Measurements from ENCODE around the gene ADAP2. TPM values are rescaled to one million over a fixed set of nuclear protein-coding genes. Genes with fewer than 3 reads are reported as not detected.
A peak's percentile ranks its signal among the peaks of the same experiment; 100 is the strongest.

Gene ADAP2
- total and polyA plus RNA-seq, 2 of the 8 experiments (the other 6 are each of a cell fraction or from before 2014, with no cell fraction given), result 0.76 to 1.1 TPM

DNA sequence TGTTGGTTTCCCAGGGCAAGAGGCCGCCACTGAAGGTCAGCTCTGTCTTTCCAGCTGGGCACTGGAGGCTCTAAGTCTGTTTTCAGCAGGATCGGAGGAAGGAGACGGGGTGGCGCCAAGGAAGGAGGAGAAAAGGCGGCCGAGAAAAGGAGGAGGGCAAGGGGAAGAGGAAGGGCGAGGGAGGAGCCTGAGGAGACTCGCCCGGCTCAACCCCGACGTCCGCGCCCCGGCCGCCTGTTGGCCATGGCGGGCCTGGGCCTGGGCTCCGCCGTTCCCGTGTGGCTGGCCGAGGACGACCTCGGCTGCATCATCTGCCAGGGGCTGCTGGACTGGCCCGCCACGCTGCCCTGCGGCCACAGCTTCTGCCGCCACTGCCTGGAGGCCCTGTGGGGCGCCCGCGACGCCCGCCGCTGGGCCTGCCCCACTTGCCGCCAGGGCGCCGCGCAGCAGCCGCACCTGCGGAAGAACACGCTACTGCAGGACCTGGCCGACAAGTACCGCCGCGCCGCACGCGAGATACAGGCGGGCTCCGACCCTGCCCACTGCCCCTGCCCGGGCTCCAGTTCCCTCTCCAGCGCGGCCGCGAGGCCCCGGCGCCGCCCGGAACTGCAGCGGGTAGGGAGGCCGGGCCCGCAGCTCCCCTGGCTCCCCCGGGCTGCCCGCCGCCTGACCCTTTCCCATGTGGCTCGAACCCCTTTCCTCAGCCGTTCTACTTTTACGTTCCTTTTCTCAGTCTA, 49.3 kb downstream of the ADAP2 start, which contains the start of gene RNF135 (continued):
- TF ChIP-seq EP300 (IDR thresholded peaks at IDR 0.05; ENCODE audit: borderline replicate concordance in 1 of 2, low read depth in 2 of 2, low read length in 2 of 2) (no peak), BRCA1 (IDR thresholded peaks at IDR 0.05; ENCODE audit: low read depth, low read length) (no peak), JUN (IDR thresholded peaks at IDR 0.05; ENCODE audit: low read depth, low read length) (no peak), ZNF274 (IDR thresholded peaks at IDR 0.05; ENCODE audit: borderline replicate concordance, extremely low read depth, low read length) (no peak), SAP30 (IDR thresholded peaks at IDR 0.05; ENCODE audit: insufficient read depth, insufficient replicate concordance, low read length) (no peak), CTBP2 (IDR thresholded peaks at IDR 0.05; ENCODE audit: borderline replicate concordance, insufficient read depth, insufficient read length, low read length) (peak; percentile 53), JUND (IDR thresholded peaks at IDR 0.05; ENCODE audit: low read length) (no peak), POLR2AphosphoS5 (IDR thresholded peaks at IDR 0.05; ENCODE audit: low read depth, low read length) (peak; percentile 65; the same call in 1 of the 2 replicates), SIRT6 (IDR thresholded peaks at IDR 0.05; ENCODE audit: low read length) (no peak), CBX5 (IDR thresholded peaks at IDR 0.05; ENCODE audit: low read depth, low read length) (no peak), GABPA (IDR thresholded peaks at IDR 0.05; ENCODE audit: borderline replicate concordance, insufficient read depth, low read length) (peak; percentile 34; the same call in 1 of the 2 replicates), CHD2 (IDR thresholded peaks at IDR 0.05; ENCODE audit: low read length) (peak; percentile 31), KDM4A (IDR thresholded peaks at IDR 0.05; ENCODE audit: low read depth, low read length, severe bottlenecking) (peak; percentile 85), CREB1 (IDR thresholded peaks at IDR 0.05) (0 out of 2 replicates have a peak, but pooled peaks have one; percentile 18), TAF7 (optimal IDR thresholded peaks at IDR 0.05; ENCODE audit: borderline replicate concordance, low read depth, low read length) (no peak), RBBP5 (IDR thresholded peaks at IDR 0.05; ENCODE audit: borderline replicate concordance, low read depth, low read length) (peak; percentile 83), TAF1 (IDR thresholded peaks at IDR 0.05; ENCODE audit: low read depth, low read length) (0 out of 2 replicates have a peak, but pooled peaks have one; percentile 46), BACH1 (IDR thresholded peaks at IDR 0.05; ENCODE audit: low read length) (no peak), POLR2A (IDR thresholded peaks at IDR 0.05; ENCODE audit: control extremely low read depth in 1 of 2, low read depth in 2 of 2, low read length in 2 of 2) (peak; percentile 75 to 81)
- TF ChIP-seq, protein P1, sequence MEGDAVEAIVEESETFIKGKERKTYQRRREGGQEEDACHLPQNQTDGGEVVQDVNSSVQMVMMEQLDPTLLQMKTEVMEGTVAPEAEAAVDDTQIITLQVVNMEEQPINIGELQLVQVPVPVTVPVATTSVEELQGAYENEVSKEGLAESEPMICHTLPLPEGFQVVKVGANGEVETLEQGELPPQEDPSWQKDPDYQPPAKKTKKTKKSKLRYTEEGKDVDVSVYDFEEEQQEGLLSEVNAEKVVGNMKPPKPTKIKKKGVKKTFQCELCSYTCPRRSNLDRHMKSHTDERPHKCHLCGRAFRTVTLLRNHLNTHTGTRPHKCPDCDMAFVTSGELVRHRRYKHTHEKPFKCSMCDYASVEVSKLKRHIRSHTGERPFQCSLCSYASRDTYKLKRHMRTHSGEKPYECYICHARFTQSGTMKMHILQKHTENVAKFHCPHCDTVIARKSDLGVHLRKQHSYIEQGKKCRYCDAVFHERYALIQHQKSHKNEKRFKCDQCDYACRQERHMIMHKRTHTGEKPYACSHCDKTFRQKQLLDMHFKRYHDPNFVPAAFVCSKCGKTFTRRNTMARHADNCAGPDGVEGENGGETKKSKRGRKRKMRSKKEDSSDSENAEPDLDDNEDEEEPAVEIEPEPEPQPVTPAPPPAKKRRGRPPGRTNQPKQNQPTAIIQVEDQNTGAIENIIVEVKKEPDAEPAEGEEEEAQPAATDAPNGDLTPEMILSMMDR (IDR thresholded peaks at IDR 0.05; ENCODE audit: control extremely low read depth in 1 of 3, insufficient read depth in 1 of 3, low read depth in 1 of 3, low read length in 3 of 3), result peak in 2 of 3 experiments; percentile 7 to 24; a peak in 3 of 4 replicates
- TF ChIP-seq, protein P2, sequence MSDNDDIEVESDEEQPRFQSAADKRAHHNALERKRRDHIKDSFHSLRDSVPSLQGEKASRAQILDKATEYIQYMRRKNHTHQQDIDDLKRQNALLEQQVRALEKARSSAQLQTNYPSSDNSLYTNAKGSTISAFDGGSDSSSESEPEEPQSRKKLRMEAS (IDR thresholded peaks at IDR 0.05), result peak; percentile 68; the same call in 1 of the 2 replicates

All from H1 (cell line).